C4-2B (cell line): Measurements from ENCODE around the gene OR13C2.
"Not testable (repeated sequence)": the region's sequence is repeated elsewhere in the genome, so short reads cannot be mapped to it uniquely, and the experiment has no call there.

Source experiments
- H3K27ac ChIP-seq: fragments of 450-650 bp; 2 replicates; pipeline ENCODE4 v1.5.1; 2017
- ZFX ChIP-seq: fragments of 450-650 bp; IDR thresholded peaks from 2 replicates; pipeline ENCODE4 v1.6.1; 2017
- TF ChIP-seq, protein P1 (sequence below): fragments of 450-650 bp; conservative IDR thresholded peaks from 2 replicates; pipeline ENCODE4 v1.5.1; 2017; ENCODE audit warnings: mild to moderate bottlenecking

OR13C2 gene

DNA sequence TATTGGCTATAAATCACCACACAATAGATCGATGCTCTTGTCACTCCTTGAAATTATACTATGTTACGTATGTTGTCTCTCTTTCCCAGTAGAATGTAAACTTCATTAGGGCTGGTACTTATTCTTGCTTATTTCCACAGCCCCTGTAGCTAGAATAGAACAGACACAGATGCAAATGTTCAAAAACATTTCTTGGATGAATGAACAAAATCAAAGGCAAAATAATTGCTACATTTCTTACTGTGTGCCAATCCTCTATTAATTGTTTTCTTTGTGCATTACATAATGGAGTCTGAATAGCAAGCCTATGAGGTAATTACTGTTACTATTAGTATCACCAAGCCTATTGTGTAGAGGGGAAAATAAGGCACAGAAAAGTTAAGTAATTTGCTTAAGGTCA lies 725 bp upstream of the OR13C2 start:
- no peak for TF ChIP-seq ZFX
- TF ChIP-seq, protein P1, sequence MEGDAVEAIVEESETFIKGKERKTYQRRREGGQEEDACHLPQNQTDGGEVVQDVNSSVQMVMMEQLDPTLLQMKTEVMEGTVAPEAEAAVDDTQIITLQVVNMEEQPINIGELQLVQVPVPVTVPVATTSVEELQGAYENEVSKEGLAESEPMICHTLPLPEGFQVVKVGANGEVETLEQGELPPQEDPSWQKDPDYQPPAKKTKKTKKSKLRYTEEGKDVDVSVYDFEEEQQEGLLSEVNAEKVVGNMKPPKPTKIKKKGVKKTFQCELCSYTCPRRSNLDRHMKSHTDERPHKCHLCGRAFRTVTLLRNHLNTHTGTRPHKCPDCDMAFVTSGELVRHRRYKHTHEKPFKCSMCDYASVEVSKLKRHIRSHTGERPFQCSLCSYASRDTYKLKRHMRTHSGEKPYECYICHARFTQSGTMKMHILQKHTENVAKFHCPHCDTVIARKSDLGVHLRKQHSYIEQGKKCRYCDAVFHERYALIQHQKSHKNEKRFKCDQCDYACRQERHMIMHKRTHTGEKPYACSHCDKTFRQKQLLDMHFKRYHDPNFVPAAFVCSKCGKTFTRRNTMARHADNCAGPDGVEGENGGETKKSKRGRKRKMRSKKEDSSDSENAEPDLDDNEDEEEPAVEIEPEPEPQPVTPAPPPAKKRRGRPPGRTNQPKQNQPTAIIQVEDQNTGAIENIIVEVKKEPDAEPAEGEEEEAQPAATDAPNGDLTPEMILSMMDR, result no peak
- no peak overlapping the region for H3K27ac ChIP-seq

DNA sequence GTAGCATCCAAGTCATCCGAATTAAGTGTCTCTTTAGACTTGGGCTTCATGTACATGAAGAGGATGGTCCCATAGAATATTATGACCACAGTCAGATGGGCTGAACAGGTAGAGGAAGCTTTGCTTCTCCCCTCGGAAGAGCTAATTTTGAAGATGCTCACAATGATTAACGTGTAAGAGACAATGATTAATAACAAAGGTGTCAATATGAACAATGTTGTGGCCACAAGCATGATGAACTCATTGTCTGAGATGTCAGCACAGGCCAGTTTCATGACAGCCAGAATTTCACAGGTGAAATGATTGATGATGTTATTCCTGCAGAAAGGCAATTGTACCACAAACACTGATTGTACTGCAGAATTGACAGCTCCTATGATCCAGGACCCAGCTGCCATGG lies 626 bp downstream of the OR13C2 start:
- TF ChIP-seq, protein P1, result no peak
- TF ChIP-seq ZFX, result no peak

DNA sequence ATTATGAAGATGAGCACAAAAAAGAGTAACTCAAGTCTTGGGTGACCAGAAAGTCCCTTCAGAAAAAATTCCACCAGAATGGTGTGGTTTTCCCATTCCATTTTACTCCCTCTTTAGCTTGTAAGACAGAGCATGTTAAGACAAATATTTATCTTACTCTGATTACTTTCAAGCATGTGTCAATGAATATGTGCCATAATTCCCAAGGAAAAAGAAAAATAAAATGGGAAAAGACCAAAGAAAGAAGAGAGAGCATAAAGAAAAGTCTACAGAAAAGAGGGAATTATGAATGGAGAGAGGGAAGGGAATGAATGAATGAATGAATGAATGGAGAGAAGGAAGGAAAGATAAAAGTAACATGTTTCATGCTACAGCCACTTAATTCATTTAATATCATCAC lies 6.1 kb downstream of the OR13C2 start, which contains the start of gene OR13C5:
Gene OR13C5, minus strand, starts transcription at position 101 of the 400 bp plus-strand sequence. Its CDS starts 0 bp downstream, at position 101.
- H3K27ac ChIP-seq, result not testable (repeated sequence)

More for the DNA sequence above, 626 bp downstream of the OR13C2 start:
- H3K27ac ChIP-seq, result no peak overlapping the region

DNA sequence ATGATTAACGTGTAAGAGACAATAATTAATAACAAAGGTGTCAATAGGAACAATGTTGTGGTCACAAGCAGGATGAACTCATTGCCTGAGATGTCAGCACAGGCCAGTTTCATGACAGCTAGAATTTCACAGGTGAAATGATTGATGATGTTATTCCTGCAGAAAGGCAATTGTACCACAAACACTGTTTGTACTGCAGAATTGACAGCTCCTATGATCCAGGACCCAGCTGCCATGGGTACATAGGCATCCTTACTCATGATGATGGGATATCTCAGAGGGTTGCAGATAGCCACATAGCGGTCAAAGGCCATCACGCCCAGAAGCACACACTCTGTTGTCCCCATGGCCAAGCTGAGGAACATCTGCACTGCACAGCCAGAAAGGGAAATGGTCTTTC lies 6.7 kb downstream of the OR13C2 start:
- H3K27ac ChIP-seq, result not testable (repeated sequence)

DNA sequence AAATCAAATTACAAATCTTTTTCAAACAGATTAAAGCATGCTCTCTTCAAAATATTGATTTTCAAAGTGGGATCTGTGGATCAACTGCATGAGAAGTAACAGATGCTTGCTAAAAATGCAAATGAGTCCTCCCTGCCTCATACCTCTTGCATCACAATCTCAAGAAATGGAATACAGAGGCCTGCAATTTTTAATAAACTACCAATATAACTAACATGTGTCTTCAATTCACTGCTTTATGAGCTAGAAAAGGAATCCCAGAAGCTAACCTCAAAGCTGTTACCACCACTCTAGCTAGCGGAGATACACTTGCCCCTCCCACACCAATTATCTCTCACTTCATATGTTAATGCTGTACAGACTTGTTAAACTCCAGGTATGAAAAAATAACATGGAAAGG lies 15.8 kb downstream of the OR13C2 start:
- no peak overlapping the region for H3K27ac ChIP-seq
- TF ChIP-seq, protein P1, result no peak
- no peak for TF ChIP-seq ZFX

DNA sequence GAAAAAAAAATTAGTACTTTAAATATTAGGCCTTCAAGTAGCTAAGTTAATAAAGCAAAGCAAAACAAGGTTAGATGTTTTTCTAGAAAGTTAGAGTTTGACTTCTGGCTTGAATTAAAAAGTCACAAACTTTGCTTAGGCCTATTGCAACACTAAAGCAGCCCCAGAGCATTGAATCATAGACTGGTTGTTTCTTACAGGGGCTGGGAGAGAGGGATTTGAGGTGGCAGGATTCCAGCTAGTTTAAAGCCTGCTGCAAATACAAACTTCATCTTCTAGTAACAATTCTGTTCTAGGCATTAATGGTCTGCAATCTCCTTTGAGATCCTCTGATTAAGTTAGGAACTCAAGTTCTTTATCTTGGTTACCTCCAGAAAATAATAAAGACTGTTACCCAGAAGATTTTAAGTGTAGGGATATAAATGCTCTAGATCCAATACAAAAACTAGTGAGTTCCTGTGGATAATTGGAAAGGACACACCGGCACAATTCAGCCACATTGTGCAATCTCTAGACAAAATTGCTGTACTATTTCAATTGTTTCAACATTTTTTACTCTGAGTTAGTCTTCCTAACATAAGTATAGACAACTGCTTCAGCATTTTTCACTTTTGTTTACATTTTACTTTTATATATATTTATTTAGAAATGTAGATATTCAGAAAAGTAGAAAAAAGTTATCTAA lies 18.8 kb downstream of the OR13C2 start:
- H3K27ac ChIP-seq, result no peak overlapping the region
- TF ChIP-seq, protein P1, result no peak
- TF ChIP-seq ZFX, result no peak

DNA sequence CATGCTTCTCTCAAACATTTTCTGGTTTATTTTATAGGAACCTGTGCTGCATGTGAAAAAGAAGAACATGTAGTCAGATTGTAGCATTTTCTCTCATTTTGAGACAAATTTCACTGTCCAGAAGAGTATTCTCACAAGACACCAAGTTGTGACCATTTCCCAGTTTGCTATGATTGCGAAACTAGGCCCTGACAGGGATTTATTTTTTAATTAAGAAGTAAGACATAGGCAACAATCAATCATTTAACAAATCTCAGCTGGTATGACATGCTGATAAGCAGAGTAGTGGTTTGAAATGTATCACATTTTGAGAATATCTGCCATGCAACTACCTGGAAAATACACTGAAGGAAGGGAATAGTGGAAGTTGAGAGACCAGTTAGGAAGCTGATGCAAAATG lies 24.9 kb downstream of the OR13C2 start:
- TF ChIP-seq, protein P1, result no peak
- no peak for TF ChIP-seq ZFX
- H3K27ac ChIP-seq, result no peak overlapping the region

DNA sequence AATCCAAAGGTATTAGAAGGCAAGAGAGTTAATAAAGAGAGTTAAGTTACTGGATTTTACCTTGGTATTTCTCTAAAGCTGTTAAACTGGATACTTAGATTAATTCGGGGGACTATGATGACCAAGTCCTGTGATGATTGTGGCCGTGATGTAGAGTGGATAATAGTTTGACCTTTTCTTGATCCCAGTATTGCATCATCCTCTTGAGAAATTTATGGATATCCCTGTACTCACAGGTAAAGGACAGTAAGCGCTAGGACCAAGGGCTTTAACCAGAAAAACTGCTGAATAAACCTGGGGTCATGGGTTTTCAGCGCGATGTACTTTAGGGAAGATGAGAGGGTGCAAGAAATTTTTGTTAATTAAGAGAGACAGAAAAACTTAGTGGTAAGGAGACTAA lies 28.2 kb downstream of the OR13C2 start:
- TF ChIP-seq, protein P1, result no peak
- TF ChIP-seq ZFX, result no peak

More for the DNA sequence above, 28.2 kb downstream of the OR13C2 start:
- H3K27ac ChIP-seq, result no peak overlapping the region
